Naive B cell (primary cell): ENCODE data around the gene SAMD1. TPM values are rescaled to one million over a fixed set of nuclear protein-coding genes. Genes with fewer than 3 reads are reported as not detected.

Experiments
- ATAC-seq, 2 donors: fragments of 150-1000 bp; cut with Tn5 transposase; 2 replicates each; pipeline ENCODE4 v1.10.0; 2021; ENCODE audit warnings: low read depth in 2 of 2, mild to moderate bottlenecking in 2 of 2, moderate library complexity in 2 of 2
- DNase-seq: peaks from one replicate; pipeline ENCODE4 v3.0.0; 2022
- H3K27ac Mint-ChIP-seq, 6 donors: one replicate each; pipeline ENCODE4 v1.8.0; 2020 to 2022; ENCODE audit warnings: mild to moderate bottlenecking in 6 of 6, mixed read lengths in 6 of 6, moderate library complexity in 5 of 6, inconsistent platforms in 2 of 6
- H3K27me3 Mint-ChIP-seq, 3 donors: one replicate each; pipeline ENCODE4 v1.8.0; 2021 to 2022; ENCODE audit warnings: mixed read lengths in 3 of 3, mild to moderate bottlenecking in 1 of 3
- H3K36me3 Mint-ChIP-seq, 2 donors: one replicate each; pipeline ENCODE4 v1.8.0; 2020 to 2022; ENCODE audit warnings: mixed read lengths in 2 of 2, inconsistent platforms in 1 of 2, mild to moderate bottlenecking in 1 of 2
- H3K4me1 Mint-ChIP-seq, 3 donors: one replicate each; pipeline ENCODE4 v1.8.0; 2020 to 2022; ENCODE audit warnings: mixed read lengths in 3 of 3, inconsistent platforms in 1 of 3, mild to moderate bottlenecking in 1 of 3, moderate library complexity in 1 of 3
- H3K4me3 Mint-ChIP-seq, 8 donors: one replicate each; pipeline ENCODE4 v1.8.0; 2020 to 2022; ENCODE audit warnings: mild to moderate bottlenecking in 8 of 8, mixed read lengths in 8 of 8, moderate library complexity in 8 of 8, inconsistent platforms in 2 of 8
- H3K9me3 Mint-ChIP-seq, 7 donors: one replicate each; pipeline ENCODE4 v1.8.0; 2020 to 2022; ENCODE audit warnings: mixed read lengths in 7 of 7, mild to moderate bottlenecking in 5 of 7, inconsistent platforms in 2 of 7, moderate library complexity in 1 of 7
- polyA plus RNA-seq, 6 donors: library from polyadenylated mRNA; unstranded; fragments of 300-500 nt; fragmentation: Illumina TruSeq; gene quantifications; one replicate each; pipeline ENCODE4 v1.2.3, GENCODE V29; 2021; ENCODE audit warnings: low read depth in 6 of 6

The SAMD1 gene
- polyA plus RNA-seq, 6 donors from 2014 or later = 0.52 to 2.1 (median 1.2) TPM

- Mint-ChIP-seq H3K4me3 (peak overlapping the region; percentile 91 to 97 (median 94)), H3K27ac (peak overlapping the region; percentile 93 to 100 (median 98)), H3K27me3 (no peaks in the 10 kb centered on the region), H3K9me3 (no peaks in the 10 kb centered on the region), H3K4me1 (peaks cover 39 to 44% (median 42%) of the 10 kb centered on the region in 3 donors), H3K36me3 (no peaks in the 10 kb centered on the region)
- ATAC-seq (peak; percentile 20 to 21), DNase-seq (peak; percentile 51)
Measured at GRCh38 chr19:14118165-14119051, 27.9 kb upstream of the SAMD1 start.

- peak within 1 kb of the TSS; percentile 93 to 100 (median 98) for H3K27ac Mint-ChIP-seq
- H3K9me3 Mint-ChIP-seq = no peaks in the 10 kb centered on the region
- DNase-seq (peak; percentile 99), ATAC-seq (peak; percentile 91)
- H3K27me3 Mint-ChIP-seq = no peaks in the 10 kb centered on the region
- peaks cover 39 to 45% (median 44%) of the 10 kb centered on the region in 3 donors for H3K4me1 Mint-ChIP-seq
- no peaks in the 10 kb centered on the region for H3K36me3 Mint-ChIP-seq
- H3K4me3 Mint-ChIP-seq = peak within 1 kb of the TSS; percentile 92 to 98 (median 96)
Measured at GRCh38 chr19:14117668-14118164, 27.2 kb upstream of the SAMD1 start, which contains the start of gene PRKACA. Gene PRKACA (minus strand): TSS chr19:14117762. CDS start chr19:14117547, 215 bp downstream.

- Mint-ChIP-seq H3K36me3 (no peaks in the 10 kb centered on the region), H3K27me3 (no peaks in the 10 kb centered on the region), H3K4me1 (peaks cover 39 to 45% (median 44%) of the 10 kb centered on the region in 3 donors), H3K9me3 (no peaks in the 10 kb centered on the region), H3K27ac (peak overlapping the region in 4 of 6 donors; percentile 24 to 89 (median 84)), H3K4me3 (peak overlapping the region; percentile 80 to 95 (median 93))
- ATAC-seq (no peak), DNase-seq (no peak)
Measured at GRCh38 chr19:14116918-14117578, 26.5 kb upstream of the SAMD1 start.

GRCh38 chr19:14116525-14116917 lies 26.0 kb upstream of the SAMD1 start:
- Mint-ChIP-seq H3K4me1 (peaks cover 39 to 45% (median 44%) of the 10 kb centered on the region in 3 donors), H3K27ac (peak overlapping the region in 5 of 6 donors; percentile 24 to 94 (median 87)), H3K4me3 (peak overlapping the region; percentile 80 to 95 (median 93)), H3K9me3 (no peaks in the 10 kb centered on the region), H3K27me3 (no peaks in the 10 kb centered on the region), H3K36me3 (no peaks in the 10 kb centered on the region)
- ATAC-seq (no peak), DNase-seq (no peak)

- Mint-ChIP-seq H3K4me3 (peak overlapping the region; percentile 37 to 95 (median 92)), H3K36me3 (no peaks in the 10 kb centered on the region), H3K9me3 (no peaks in the 10 kb centered on the region), H3K27me3 (no peaks in the 10 kb centered on the region), H3K4me1 (peaks cover 39 to 45% (median 44%) of the 10 kb centered on the region in 3 donors), H3K27ac (peak overlapping the region in 2 of 6 donors; percentile 62 to 74)
- no peak for ATAC-seq
- DNase-seq = no peak
Measured at GRCh38 chr19:14115756-14116155, 25.2 kb upstream of the SAMD1 start.

- Mint-ChIP-seq H3K4me1 (peaks cover 39 to 47% (median 44%) of the 10 kb centered on the region in 3 donors), H3K27me3 (no peaks in the 10 kb centered on the region), H3K27ac (peak overlapping the region in 3 of 6 donors; percentile 47 to 70 (median 56)), H3K9me3 (no peaks in the 10 kb centered on the region), H3K36me3 (no peaks in the 10 kb centered on the region), H3K4me3 (peak overlapping the region in 6 of 8 donors; percentile 5 to 84 (median 52))
- ATAC-seq (no peak), DNase-seq (peak; percentile 48)
Measured at GRCh38 chr19:14114854-14115253, 24.3 kb upstream of the SAMD1 start.

- Mint-ChIP-seq H3K27ac (peak overlapping the region in 1 of 6 donors; percentile 70), H3K4me1 (peaks cover 39 to 46% (median 44%) of the 10 kb centered on the region in 3 donors), H3K27me3 (no peaks in the 10 kb centered on the region), H3K9me3 (no peaks in the 10 kb centered on the region), H3K36me3 (no peaks in the 10 kb centered on the region), H3K4me3 (peak overlapping the region in 2 of 8 donors; percentile 5 to 84)
- DNase-seq (no peak), ATAC-seq (no peak)
Measured at GRCh38 chr19:14114439-14114838, 23.9 kb upstream of the SAMD1 start.

- DNase-seq (peak; percentile 30), ATAC-seq (no peak)
- no peaks in the 10 kb centered on the region for H3K9me3 Mint-ChIP-seq
- peaks cover 37 to 41% (median 40%) of the 10 kb centered on the region in 3 donors for H3K4me1 Mint-ChIP-seq
- H3K4me3 Mint-ChIP-seq = peak overlapping the region in 2 of 8 donors; percentile 3 to 84
- H3K27ac Mint-ChIP-seq = peak overlapping the region in 2 of 6 donors; percentile 50 to 85
- no peaks in the 10 kb centered on the region for H3K27me3 Mint-ChIP-seq
- no peaks in the 10 kb centered on the region for H3K36me3 Mint-ChIP-seq
Measured at GRCh38 chr19:14113762-14114414, 23.3 kb upstream of the SAMD1 start.

GRCh38 chr19:14112809-14113385 lies 22.3 kb upstream of the SAMD1 start:
- no peak overlapping the region for H3K4me3 Mint-ChIP-seq
- no peaks in the 10 kb centered on the region for H3K9me3 Mint-ChIP-seq
- peaks cover 31 to 35% (median 33%) of the 10 kb centered on the region in 3 donors for H3K4me1 Mint-ChIP-seq

GRCh38 chr19:14112051-14112808 lies 21.7 kb upstream of the SAMD1 start:
- H3K4me3 Mint-ChIP-seq = no peak overlapping the region
- H3K27ac Mint-ChIP-seq = no peak overlapping the region
- no peaks in the 10 kb centered on the region for H3K9me3 Mint-ChIP-seq
- H3K36me3 Mint-ChIP-seq = no peaks in the 10 kb centered on the region
- H3K4me1 Mint-ChIP-seq = peaks cover 27 to 34% (median 33%) of the 10 kb centered on the region in 3 donors
- DNase-seq (no peak), ATAC-seq (no peak)
- H3K27me3 Mint-ChIP-seq = no peaks in the 10 kb centered on the region

More at GRCh38 chr19:14112809-14113385, 22.3 kb upstream of the SAMD1 start:
- Mint-ChIP-seq H3K27me3 (no peaks in the 10 kb centered on the region), H3K36me3 (no peaks in the 10 kb centered on the region), H3K27ac (no peak overlapping the region)
- DNase-seq (no peak), ATAC-seq (no peak)

- Mint-ChIP-seq H3K4me1 (peaks cover 21 to 28% (median 28%) of the 10 kb centered on the region in 3 donors), H3K4me3 (peak overlapping the region in 1 of 8 donors; percentile 9), H3K36me3 (no peaks in the 10 kb centered on the region), H3K27me3 (no peaks in the 10 kb centered on the region), H3K27ac (no peak overlapping the region), H3K9me3 (no peaks in the 10 kb centered on the region)
- DNase-seq (no peak), ATAC-seq (no peak)
Measured at GRCh38 chr19:14111486-14111885, 20.9 kb upstream of the SAMD1 start.

GRCh38 chr19:14110650-14111049 lies 20.1 kb upstream of the SAMD1 start:
- no peak overlapping the region for H3K4me3 Mint-ChIP-seq
- H3K36me3 Mint-ChIP-seq = no peaks in the 10 kb centered on the region
- no peaks in the 10 kb centered on the region for H3K27me3 Mint-ChIP-seq
- peaks cover 12 to 19% (median 19%) of the 10 kb centered on the region in 3 donors for H3K4me1 Mint-ChIP-seq
- no peaks in the 10 kb centered on the region for H3K9me3 Mint-ChIP-seq
- no peak for ATAC-seq
- H3K27ac Mint-ChIP-seq = peak overlapping the region in 1 of 6 donors; percentile 20
- no peak for DNase-seq
